Activated CD4-positive, alpha-beta T cell treated with anti-CD3 and anti-CD28 coated beads for 1 hour (primary cell): ENCODE measurements around the gene LIMS1.
"Not testable (repeated sequence)": the region's sequence is repeated elsewhere in the genome, so short reads cannot be mapped to it uniquely, and the experiment has no call there.

ENCODE experiments used
- DNase-seq: peaks from one replicate; pipeline ENCODE4 v3.0.0-alpha.2; 2020

Gene LIMS1

GRCh38 chr2:108589372-108589771 is 55.1 kb downstream of the LIMS1 start:
- DNase-seq, result no peak

DNA sequence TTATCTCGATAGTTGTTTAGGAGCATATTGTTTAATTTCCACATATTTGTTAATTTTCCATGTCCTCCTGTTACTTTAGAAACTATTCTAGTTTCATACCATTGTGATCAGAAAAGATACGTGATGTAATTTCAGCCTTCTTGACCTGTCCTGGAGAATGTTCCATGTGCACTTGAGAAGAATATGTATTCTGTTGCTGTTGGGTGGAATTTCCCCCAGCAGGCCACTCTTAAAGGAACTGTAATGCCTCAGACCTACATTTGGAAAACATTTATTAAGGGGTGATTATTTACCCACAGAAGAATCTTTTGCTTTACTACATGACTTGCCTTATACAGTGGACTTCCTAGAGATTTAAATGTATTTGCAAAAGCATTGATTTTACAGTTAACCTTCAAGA is 55.5 kb downstream of the LIMS1 start:
- no peak for DNase-seq

DNA sequence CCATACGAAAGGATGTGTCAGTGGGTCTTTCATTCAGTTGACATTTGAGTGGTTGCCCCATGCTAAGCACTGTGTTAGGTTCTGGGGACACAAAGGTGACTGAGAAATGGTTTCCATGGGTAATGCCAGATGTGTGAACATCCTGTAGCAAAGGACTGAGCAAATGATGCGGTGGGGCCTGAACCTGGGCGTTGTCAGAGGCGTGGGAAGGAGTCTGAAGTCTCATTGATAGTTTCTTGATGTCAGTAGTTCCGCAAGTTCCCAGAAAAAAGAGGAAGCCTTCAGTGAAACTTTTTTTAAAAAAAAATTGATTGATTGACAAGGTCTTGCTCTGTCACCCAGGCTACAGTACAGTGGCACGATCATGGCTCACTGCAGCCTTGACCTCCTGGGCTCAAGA is 56.9 kb downstream of the LIMS1 start:
- no peak for DNase-seq

GRCh38 chr2:108593547-108594098 is 59.4 kb downstream of the LIMS1 start:
- no peak for DNase-seq

- DNase-seq, result no peak
These were observed 60.1 kb downstream of the LIMS1 start for GRCh38 chr2:108594132-108594981.

- DNase-seq, result no peak
These were observed 60.8 kb downstream of the LIMS1 start for GRCh38 chr2:108594982-108595464.

- DNase-seq, result not testable (repeated sequence)
These were observed 61.5 kb downstream of the LIMS1 start for GRCh38 chr2:108595771-108596170.

GRCh38 chr2:108597105-108597744 is 63.0 kb downstream of the LIMS1 start:
- not testable (repeated sequence) for DNase-seq

DNA sequence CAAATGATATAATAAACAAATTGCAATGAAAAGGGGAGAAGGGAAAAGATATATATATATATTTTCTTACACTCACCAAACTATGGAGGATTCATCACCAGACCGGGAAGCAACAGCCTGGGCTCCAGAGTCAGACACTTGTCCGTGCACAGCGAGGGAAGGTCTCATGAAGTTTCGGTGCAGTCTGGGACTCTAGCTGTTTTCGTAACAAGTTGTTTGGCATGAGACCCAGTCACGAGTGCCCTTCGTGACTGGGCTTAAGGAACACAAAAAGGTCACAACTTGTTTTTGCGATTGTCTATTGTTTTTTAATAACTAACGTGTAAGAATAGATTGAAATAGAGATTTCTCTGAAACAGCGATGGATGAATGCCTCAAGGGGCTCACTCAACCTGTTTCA is 66.9 kb downstream of the LIMS1 start:
- not testable (repeated sequence) for DNase-seq

- DNase-seq, result no peak
These were observed 68.2 kb downstream of the LIMS1 start for GRCh38 chr2:108602422-108602821.

GRCh38 chr2:108604196-108604595 is 69.9 kb downstream of the LIMS1 start:
- no peak for DNase-seq

- no peak for DNase-seq
These were observed 71.7 kb downstream of the LIMS1 start for GRCh38 chr2:108605947-108606346.

- DNase-seq, result peak; percentile 43
These were observed 73.5 kb downstream of the LIMS1 start for GRCh38 chr2:108607706-108608301.

- DNase-seq, result no peak
These were observed 76.8 kb downstream of the LIMS1 start for GRCh38 chr2:108611021-108611420.

GRCh38 chr2:108612153-108612513 is 77.9 kb downstream of the LIMS1 start:
- DNase-seq, result no peak

DNA sequence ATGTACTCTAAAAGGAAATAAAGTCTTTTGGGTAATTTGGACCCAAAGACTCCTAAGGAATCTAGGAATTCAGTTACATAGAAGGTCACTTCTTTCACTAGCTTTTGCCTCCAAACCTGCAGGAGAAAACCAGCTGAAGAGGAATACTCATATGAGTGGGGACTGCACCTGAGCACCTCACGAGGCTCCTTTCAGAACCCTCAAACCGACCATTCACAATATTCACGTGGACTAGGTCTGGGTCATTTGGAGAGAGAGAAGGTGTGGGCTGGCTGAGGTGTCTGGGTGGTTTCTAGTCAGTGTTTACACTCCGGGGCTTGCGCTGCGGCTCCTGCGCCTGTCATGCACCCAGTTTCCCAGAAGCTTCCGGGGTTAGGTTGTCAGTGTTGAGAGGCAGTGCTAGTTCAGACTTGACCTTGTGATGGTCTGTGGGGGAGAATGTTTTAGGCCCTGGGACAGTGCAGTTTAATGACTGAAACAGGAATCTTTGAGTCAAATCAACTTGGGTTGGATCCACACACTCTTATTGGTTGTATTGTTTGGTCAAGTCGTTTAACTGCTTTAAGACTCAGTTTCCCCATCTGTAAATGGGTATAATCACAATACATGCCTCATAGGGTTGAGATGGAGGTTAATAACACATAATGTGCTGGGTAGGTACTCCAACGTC is 78.4 kb downstream of the LIMS1 start:
- DNase-seq, result peak; percentile 21

DNA sequence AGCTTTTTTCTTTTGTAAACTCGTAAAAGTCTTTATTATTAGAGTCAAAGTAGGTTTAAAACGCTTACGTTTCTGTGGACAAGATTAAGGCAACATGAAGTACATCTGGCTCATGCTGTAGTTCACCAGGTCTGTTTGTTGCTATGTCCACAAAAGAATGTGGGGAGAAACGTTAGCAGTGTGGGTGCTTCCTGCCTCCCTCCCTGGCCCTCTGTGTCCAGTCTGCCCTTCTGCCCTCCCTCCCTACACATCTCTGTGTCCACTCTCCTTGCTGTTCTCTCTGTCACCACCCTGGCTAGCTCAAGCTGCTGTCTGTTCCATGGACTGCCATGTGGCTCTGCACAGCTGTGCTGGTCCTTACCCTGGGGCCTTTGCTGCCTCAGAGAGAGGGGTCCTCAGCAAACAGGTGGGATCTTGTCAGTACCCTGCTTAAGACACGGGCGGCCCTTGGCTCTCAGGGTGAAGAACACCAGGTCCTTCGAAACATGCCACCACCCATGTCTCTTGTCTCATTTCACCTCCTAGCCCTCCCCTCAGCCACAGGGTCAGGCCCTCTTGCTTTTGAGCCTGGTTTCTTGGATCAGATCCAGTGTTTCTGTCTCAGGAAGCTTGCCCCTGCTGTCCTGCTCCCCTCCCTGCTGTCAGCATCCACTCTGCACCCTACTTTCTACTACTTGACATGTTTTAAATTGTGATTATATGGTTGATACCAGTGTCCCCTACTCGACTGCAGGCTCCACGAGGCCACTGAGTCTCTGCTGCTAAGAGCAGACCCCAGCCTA is 79.2 kb downstream of the LIMS1 start:
- no peak for DNase-seq

DNA sequence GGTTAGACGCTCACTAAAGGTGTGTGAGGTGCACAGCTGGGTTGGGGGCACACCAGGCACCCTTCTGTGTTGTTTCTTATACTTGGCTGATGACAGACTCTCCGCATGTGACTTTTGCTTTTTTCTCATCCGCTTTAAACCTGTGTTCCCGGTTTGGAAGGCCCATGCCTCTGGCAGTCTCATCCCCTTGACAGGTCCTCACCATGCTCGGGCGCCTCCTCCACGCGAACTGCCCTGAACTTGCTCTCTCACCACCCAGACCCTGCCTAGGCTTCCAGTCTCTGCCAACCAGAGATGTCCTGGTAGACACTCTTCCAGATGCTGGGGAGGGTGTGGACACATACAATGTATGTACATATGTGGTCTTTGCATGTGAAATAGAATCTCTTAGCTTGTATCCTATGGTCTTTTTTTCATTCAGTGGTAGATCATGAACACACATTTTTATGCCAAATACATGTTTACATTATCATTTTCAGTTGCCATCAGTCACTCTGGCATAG is 79.8 kb downstream of the LIMS1 start:
- DNase-seq, result no peak

- no peak for DNase-seq
These were observed 80.4 kb downstream of the LIMS1 start for GRCh38 chr2:108614659-108615058.

GRCh38 chr2:108615480-108616090 is 81.3 kb downstream of the LIMS1 start:
- DNase-seq, result no peak

DNA sequence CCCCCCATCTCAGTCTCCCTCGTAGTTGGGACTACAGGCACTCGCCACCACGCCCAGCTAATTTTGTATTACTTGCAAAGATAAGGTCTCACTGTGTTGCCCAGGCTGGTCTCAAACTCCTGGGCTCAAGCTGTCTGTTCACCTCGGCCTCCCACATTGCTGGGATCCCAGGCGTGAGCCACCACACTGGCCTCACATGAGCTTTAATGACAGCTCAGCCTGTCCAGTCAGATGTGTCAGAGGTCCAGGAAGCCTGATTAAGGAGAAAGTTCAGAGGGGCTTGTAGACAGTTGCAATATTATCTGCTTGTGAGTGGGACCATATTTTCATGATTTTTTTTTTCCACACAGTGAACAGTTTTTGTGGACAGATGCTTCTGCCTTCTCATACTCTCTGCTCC is 82.0 kb downstream of the LIMS1 start:
- DNase-seq, result no peak

DNA sequence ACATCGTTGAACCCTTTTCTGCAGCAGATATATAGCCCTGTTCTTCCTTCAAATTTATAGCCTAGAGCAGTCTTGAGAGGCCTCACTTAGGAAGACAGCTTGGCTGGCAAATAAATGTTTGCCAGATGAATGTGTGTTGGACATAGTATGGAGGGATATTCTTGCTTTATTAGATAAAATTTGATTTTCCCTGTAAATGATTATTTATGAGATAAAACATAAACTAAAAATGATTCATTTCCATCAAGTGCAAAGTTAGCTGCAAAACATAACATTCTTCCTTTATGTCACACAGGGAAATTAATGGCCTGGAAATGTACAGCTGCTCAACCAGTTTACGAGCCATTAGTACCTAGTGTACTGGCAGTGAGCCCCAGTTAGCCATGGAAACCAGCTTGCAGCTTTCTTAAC is 82.5 kb downstream of the LIMS1 start:
- no peak for DNase-seq
